ENCODE results near the gene PRKCE.

GRCh38 chr2:46202453-46202852, 551.0 kb downstream of the PRKCE start:
- TF ChIP-seq, protein P1, sequence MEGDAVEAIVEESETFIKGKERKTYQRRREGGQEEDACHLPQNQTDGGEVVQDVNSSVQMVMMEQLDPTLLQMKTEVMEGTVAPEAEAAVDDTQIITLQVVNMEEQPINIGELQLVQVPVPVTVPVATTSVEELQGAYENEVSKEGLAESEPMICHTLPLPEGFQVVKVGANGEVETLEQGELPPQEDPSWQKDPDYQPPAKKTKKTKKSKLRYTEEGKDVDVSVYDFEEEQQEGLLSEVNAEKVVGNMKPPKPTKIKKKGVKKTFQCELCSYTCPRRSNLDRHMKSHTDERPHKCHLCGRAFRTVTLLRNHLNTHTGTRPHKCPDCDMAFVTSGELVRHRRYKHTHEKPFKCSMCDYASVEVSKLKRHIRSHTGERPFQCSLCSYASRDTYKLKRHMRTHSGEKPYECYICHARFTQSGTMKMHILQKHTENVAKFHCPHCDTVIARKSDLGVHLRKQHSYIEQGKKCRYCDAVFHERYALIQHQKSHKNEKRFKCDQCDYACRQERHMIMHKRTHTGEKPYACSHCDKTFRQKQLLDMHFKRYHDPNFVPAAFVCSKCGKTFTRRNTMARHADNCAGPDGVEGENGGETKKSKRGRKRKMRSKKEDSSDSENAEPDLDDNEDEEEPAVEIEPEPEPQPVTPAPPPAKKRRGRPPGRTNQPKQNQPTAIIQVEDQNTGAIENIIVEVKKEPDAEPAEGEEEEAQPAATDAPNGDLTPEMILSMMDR (IDR thresholded peaks at IDR 0.05; ENCODE audit: poor library complexity) = no peak
- TF ChIP-seq EZH2phosphoT487 (IDR thresholded peaks at IDR 0.05; ENCODE audit: low read depth, severe bottlenecking, unreplicated experiment) (no peak), EZH2 (IDR thresholded peaks at IDR 0.05; ENCODE audit: borderline replicate concordance) (no peak)
